ENCODE measurements around the gene AASDHPPT.

GRCh38 chr11:106128740-106129139 lies 51.3 kb downstream of the AASDHPPT start:
- TF ChIP-seq POLR2A (IDR thresholded peaks at IDR 0.05): no peak
- no peak for TF ChIP-seq CTCF (IDR thresholded peaks at IDR 0.05)

All from breast epithelium (tissue), 3 donors.